GM23338 (cell line): ENCODE results near the gene PPP1R10.

Experiments used
- CTCF ChIP-seq, 2 experiments: fragments of 200-600 bp in 1 of 2; sonication (generic) in 1 of 2; conservative IDR thresholded peaks; 2 replicates each; pipeline versions ENCODE4 v1.5.1 to v1.6.1; 2016 to 2017; ENCODE audit warnings: antibody characterized with exemption in 2 of 2, low read depth in 2 of 2, mild to moderate bottlenecking in 2 of 2, moderate library complexity in 1 of 2
- EZH2 ChIP-seq: fragments of 200-600 bp; sonication (generic); IDR thresholded peaks from one replicate; pipeline ENCODE4 v1.8.0; 2017; ENCODE audit warnings: antibody characterized with exemption, mild to moderate bottlenecking, low read depth; ENCODE audit not compliant: unreplicated experiment
- POLR2AphosphoS5 ChIP-seq: IDR thresholded peaks from 2 replicates; pipeline ENCODE4 v1.6.1; 2016; ENCODE audit warnings: antibody characterized with exemption, low read depth
- REST ChIP-seq: IDR thresholded peaks from one replicate; pipeline ENCODE4 v1.6.1; 2018; ENCODE audit warnings: antibody characterized with exemption; ENCODE audit not compliant: unreplicated experiment

- TF ChIP-seq CTCF (conservative IDR thresholded peaks at IDR 0.05; ENCODE audit: low read depth in 2 of 2) (no peak), POLR2AphosphoS5 (no peak), REST (no peak), EZH2 (no peak)
These were observed 46.3 kb downstream of the PPP1R10 start for GRCh38 chr6:30570740-30571074.
